Breast epithelium (tissue), 3 donors: ENCODE data around the gene RLIM.

Source experiments
- POLR2A ChIP-seq: fragments of 450-650 bp; IDR thresholded peaks from one replicate; pipeline ENCODE4 v1.6.1; 2016; ENCODE audit warnings: antibody characterized with exemption, mild to moderate bottlenecking, moderate library complexity
- POLR2AphosphoS5 ChIP-seq, 3 donors: sonication (generic); formaldehyde crosslinking; IDR thresholded peaks; one replicate each; pipeline ENCODE4 v1.6.1; 2017; ENCODE audit warnings: antibody characterized with exemption in 3 of 3
- TF ChIP-seq, protein P1 (sequence below), 3 donors: fragments of 450-650 bp; IDR thresholded peaks; one replicate each; pipeline ENCODE4 v1.5.1; 2016 to 2017; ENCODE audit warnings: antibody characterized with exemption in 3 of 3, mild to moderate bottlenecking in 3 of 3, moderate library complexity in 3 of 3

GRCh38 chrX:74551934-74552333 lies 62.5 kb downstream of the RLIM start:
- TF ChIP-seq, protein P1, sequence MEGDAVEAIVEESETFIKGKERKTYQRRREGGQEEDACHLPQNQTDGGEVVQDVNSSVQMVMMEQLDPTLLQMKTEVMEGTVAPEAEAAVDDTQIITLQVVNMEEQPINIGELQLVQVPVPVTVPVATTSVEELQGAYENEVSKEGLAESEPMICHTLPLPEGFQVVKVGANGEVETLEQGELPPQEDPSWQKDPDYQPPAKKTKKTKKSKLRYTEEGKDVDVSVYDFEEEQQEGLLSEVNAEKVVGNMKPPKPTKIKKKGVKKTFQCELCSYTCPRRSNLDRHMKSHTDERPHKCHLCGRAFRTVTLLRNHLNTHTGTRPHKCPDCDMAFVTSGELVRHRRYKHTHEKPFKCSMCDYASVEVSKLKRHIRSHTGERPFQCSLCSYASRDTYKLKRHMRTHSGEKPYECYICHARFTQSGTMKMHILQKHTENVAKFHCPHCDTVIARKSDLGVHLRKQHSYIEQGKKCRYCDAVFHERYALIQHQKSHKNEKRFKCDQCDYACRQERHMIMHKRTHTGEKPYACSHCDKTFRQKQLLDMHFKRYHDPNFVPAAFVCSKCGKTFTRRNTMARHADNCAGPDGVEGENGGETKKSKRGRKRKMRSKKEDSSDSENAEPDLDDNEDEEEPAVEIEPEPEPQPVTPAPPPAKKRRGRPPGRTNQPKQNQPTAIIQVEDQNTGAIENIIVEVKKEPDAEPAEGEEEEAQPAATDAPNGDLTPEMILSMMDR (IDR thresholded peaks at IDR 0.05), result no peak
- TF ChIP-seq POLR2A, result no peak
- TF ChIP-seq POLR2AphosphoS5 (IDR thresholded peaks at IDR 0.05), result no peak
